Upper lobe of right lung (tissue), 1 donor: ENCODE data around the gene KDM5B. TPM values are rescaled to one million over a fixed set of nuclear protein-coding genes. Genes with fewer than 3 reads are reported as not detected.
A peak's percentile ranks its signal among the peaks of the same experiment; 100 is the strongest.

Source experiments
- ATAC-seq: fragments of 200-7000 bp; cut with Tn5 transposase; one replicate; pipeline ENCODE4 v1.9.1; 2020; ENCODE audit warnings: mild to moderate bottlenecking, moderate library complexity
- DNase-seq: peaks from one replicate; pipeline ENCODE4 v3.0.0-alpha.2; 2020
- H3K27ac ChIP-seq: fragments of 200-600 bp; one replicate; pipeline ENCODE4 v1.8.0; 2022
- H3K27me3 ChIP-seq: fragments of 200-600 bp; one replicate; pipeline ENCODE4 v1.8.0; 2022; ENCODE audit warnings: mild to moderate bottlenecking
- H3K36me3 ChIP-seq: fragments of 200-600 bp; one replicate; pipeline ENCODE4 v1.8.0; 2022
- H3K4me1 ChIP-seq: fragments of 200-600 bp; one replicate; pipeline ENCODE4 v1.8.0; 2022
- H3K4me3 ChIP-seq: fragments of 200-600 bp; one replicate; pipeline ENCODE4 v1.8.0; 2022; ENCODE audit warnings: mild to moderate bottlenecking
- H3K9me3 ChIP-seq: fragments of 200-600 bp; one replicate; pipeline ENCODE4 v1.8.0; 2022
- CTCF ChIP-seq: fragments of 200-600 bp; IDR thresholded peaks from one replicate; pipeline ENCODE4 v1.8.0; 2022; ENCODE audit warnings: antibody characterized with exemption
- intact Hi-C: fragments of 100-400 bp; cut with DNase I; formaldehyde crosslinking; loops from one replicate; pipeline ENCODE4 v1.11.0; 2022
- total RNA-seq: library from RNA; stranded (reverse); fragmentation: NEBNext Ultra II Directional; extraction: Animal tissue kit (Norgen Biotek cat#: 25700); gene quantifications from one replicate; pipeline ENCODE4 v1.2.1, GENCODE V29; 2021
- donor health status: DM: no; HTN: yes; CAD: no; lungs with severe emphysema.

Gene KDM5B
- total RNA-seq, 1 donor from 2014 or later, result 57.3 TPM

- no peak for DNase-seq
- Histone ChIP-seq H3K27ac (no peak overlapping the region), H3K9me3 (no peaks in the 10 kb centered on the region), H3K27me3 (peaks cover 82% of the 10 kb centered on the region), H3K4me1 (peaks cover 9% of the 10 kb centered on the region), H3K4me3 (no peak overlapping the region), H3K36me3 (no peaks in the 10 kb centered on the region)
- ATAC-seq, result no peak
- TF ChIP-seq CTCF, result no peak
- intact Hi-C loops, result no loop called here
These were observed 101.4 kb downstream of the KDM5B start for GRCh38 chr1:202706851-202707250.

GRCh38 chr1:202704601-202705000 is 103.6 kb downstream of the KDM5B start:
- DNase-seq, result peak; percentile 30
- intact Hi-C loops, result no loop called here
- Histone ChIP-seq H3K27me3 (peaks cover 65% of the 10 kb centered on the region), H3K4me3 (no peak overlapping the region), H3K27ac (no peak overlapping the region), H3K36me3 (no peaks in the 10 kb centered on the region), H3K4me1 (peaks cover 4% of the 10 kb centered on the region), H3K9me3 (no peaks in the 10 kb centered on the region)
- no peak for ATAC-seq
- TF ChIP-seq CTCF, result no peak

- H3K9me3 ChIP-seq, result no peaks in the 10 kb centered on the region
- H3K27ac ChIP-seq, result no peak overlapping the region
- no peaks in the 10 kb centered on the region for H3K4me1 ChIP-seq
- intact Hi-C loops, result no loop called here
- ATAC-seq (no peak), DNase-seq (peak; percentile 10)
- peaks cover 50% of the 10 kb centered on the region for H3K27me3 ChIP-seq
- TF ChIP-seq CTCF, result no peak
- no peaks in the 10 kb centered on the region for H3K36me3 ChIP-seq
- no peak overlapping the region for H3K4me3 ChIP-seq
These were observed 105.0 kb downstream of the KDM5B start for GRCh38 chr1:202703191-202703590.

GRCh38 chr1:202702088-202702487 is 106.1 kb downstream of the KDM5B start:
- no peaks in the 10 kb centered on the region for H3K9me3 ChIP-seq
- DNase-seq (peak; percentile 39), ATAC-seq (no peak)
- H3K27me3 ChIP-seq, result peaks cover 41% of the 10 kb centered on the region
- no peak overlapping the region for H3K27ac ChIP-seq
- H3K4me3 ChIP-seq, result no peak overlapping the region
- no peaks in the 10 kb centered on the region for H3K36me3 ChIP-seq
- TF ChIP-seq CTCF, result no peak
- intact Hi-C loops, result no loop called here
- H3K4me1 ChIP-seq, result no peaks in the 10 kb centered on the region

GRCh38 chr1:202701200-202701599 is 107.0 kb downstream of the KDM5B start:
- peaks cover 47% of the 10 kb centered on the region for H3K27me3 ChIP-seq
- DNase-seq (no peak), ATAC-seq (no peak)
- intact Hi-C loops, result no loop called here
- H3K4me3 ChIP-seq, result no peak overlapping the region
- no peaks in the 10 kb centered on the region for H3K9me3 ChIP-seq
- no peaks in the 10 kb centered on the region for H3K36me3 ChIP-seq
- no peak overlapping the region for H3K27ac ChIP-seq
- TF ChIP-seq CTCF, result no peak
- H3K4me1 ChIP-seq, result no peaks in the 10 kb centered on the region

GRCh38 chr1:202700061-202700460 is 108.2 kb downstream of the KDM5B start:
- H3K27me3 ChIP-seq, result peaks cover 47% of the 10 kb centered on the region

More at GRCh38 chr1:202700061-202700460, 108.2 kb downstream of the KDM5B start:
- H3K4me3 ChIP-seq, result no peak overlapping the region
- TF ChIP-seq CTCF, result no peak
- H3K9me3 ChIP-seq, result no peaks in the 10 kb centered on the region
- ATAC-seq, result no peak
- no peak overlapping the region for H3K27ac ChIP-seq
- no peak for DNase-seq
- H3K36me3 ChIP-seq, result no peaks in the 10 kb centered on the region
- intact Hi-C loops, result no loop called here
- H3K4me1 ChIP-seq, result no peaks in the 10 kb centered on the region
